Stimulated activated memory B cell treated with anti-CD40 and anti-IgM and Interleukin-4, amounts not matched to agents 10 μg/mL and 1 μg/mL and 100 μg/mL, for 72 hours (primary cell): Measurements from ENCODE around the gene SEMA3B.
"Not testable (repeated sequence)": the region's sequence is repeated elsewhere in the genome, so short reads cannot be mapped to it uniquely, and the experiment has no call there.

Source experiments
- ATAC-seq: fragments of 150-1000 bp; cut with Tn5 transposase; 2 replicates; pipeline ENCODE4 v1.10.0; 2021
- H3K27ac Mint-ChIP-seq: one replicate; pipeline ENCODE4 v1.8.0; 2022; ENCODE audit warnings: mild to moderate bottlenecking, mixed read lengths
- H3K27me3 Mint-ChIP-seq: one replicate; pipeline ENCODE4 v1.8.0; 2022; ENCODE audit warnings: mixed read lengths
- H3K36me3 Mint-ChIP-seq: one replicate; pipeline ENCODE4 v1.8.0; 2022; ENCODE audit warnings: mixed read lengths
- H3K4me1 Mint-ChIP-seq: one replicate; pipeline ENCODE4 v1.8.0; 2022; ENCODE audit warnings: mixed read lengths
- H3K4me3 Mint-ChIP-seq: one replicate; pipeline ENCODE4 v1.8.0; 2022; ENCODE audit warnings: mild to moderate bottlenecking, moderate library complexity, mixed read lengths
- H3K9me3 Mint-ChIP-seq: one replicate; pipeline ENCODE4 v1.8.0; 2022; ENCODE audit warnings: mixed read lengths

Gene SEMA3B

DNA sequence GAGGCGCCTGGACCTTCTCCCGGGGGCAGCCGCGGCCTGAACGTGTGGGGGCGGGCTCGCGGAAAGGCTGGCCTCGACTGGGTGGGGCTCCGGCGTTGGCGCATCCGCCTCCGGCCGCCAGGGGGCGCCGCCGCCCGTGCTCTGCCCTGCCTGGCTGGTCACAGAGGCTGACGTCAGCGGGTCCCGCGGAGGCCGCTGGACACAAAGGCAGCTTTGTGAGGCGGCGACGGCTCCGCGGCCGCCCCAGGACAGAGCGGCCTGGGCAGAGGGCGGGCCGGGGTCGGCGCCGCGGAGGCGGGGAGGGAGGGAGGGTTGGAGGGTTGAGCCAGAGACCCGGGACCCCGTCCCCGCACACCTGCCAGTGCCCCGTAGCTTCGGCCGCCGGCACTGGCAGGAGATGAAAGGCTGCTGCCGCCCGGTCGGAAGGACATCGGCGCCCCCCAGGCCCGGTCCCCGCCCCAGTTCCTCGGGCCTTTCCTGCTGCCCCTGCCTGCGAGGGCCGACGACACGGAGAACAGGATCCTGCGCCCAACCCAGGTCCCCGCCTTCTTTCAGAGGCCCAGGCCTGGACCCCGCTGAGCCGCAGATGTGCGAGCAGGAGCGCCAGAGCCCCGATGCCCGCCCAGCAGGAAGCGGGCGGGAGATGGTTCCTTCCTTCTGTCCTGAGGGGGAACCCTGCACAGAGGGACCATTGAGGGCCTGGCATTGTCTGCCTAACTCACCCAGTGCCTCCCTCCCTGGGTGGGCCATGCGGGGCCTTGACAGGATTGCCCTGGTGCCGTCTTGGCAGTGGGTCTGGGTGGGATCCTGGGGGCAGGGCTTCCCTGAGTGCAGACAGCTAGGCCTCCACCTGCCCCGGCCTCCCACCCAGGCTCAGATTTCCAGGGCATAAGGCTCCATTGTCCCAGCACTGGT is 8.7 kb upstream of the SEMA3B start:
- ATAC-seq, result peak; percentile 96
- Mint-ChIP-seq H3K4me1 (peaks cover 17% of the 10 kb centered on the region), H3K9me3 (no peaks in the 10 kb centered on the region), H3K4me3 (peak overlapping the region; percentile 77), H3K36me3 (peaks cover 30% of the 10 kb centered on the region), H3K27ac (peak overlapping the region; percentile 45), H3K27me3 (peaks cover 9% of the 10 kb centered on the region)

DNA sequence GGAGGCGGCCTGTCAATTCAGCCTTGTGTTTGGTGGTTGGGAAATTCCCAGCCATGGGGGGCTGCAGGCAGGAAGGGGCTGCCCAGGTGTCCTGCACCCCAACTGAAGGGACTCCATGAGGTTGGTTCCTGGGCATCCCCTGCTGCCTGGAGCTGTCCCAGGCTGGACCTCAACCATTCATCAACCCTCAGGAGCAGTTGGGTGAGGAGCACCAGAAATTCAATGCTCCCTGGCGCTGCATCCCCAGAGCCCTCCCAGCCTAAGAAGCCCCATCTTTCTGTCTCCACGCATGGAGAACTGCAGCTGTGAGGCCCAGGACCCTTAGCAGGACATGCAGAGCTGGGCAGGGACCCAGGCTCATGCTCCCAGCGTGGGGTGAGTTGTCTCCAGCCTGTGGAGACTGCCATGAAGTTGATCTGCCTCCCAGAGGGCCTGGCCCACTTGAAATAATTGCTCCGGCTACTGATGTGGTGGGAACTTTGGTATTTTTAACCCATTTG is 8.0 kb upstream of the SEMA3B start:
- Mint-ChIP-seq H3K4me3 (peak overlapping the region; percentile 77), H3K27ac (peak overlapping the region; percentile 45), H3K36me3 (peaks cover 30% of the 10 kb centered on the region), H3K27me3 (peaks cover 9% of the 10 kb centered on the region), H3K9me3 (no peaks in the 10 kb centered on the region), H3K4me1 (peaks cover 17% of the 10 kb centered on the region)
- no peak for ATAC-seq

DNA sequence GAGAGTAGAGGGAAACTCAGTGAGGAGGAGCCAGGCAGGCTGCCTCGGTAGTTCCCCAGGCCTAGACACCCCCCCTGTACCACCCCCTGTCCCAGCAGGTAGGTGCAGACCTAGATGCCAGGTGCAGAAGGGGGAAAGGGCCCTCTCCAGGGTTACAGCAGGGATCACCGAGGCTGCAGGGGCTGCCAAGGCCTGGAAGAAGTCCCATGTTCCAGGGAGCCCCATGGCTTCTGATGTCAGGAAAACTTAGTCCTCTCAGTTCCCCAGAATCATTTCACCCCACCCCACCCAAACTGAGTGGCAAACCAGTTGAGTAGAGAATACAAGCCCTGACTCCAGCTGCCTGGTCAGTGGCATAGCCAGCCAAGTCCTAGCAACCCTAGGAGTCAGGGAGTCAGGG is 7.4 kb upstream of the SEMA3B start:
- no peak overlapping the region for H3K4me3 Mint-ChIP-seq
- no peak overlapping the region for H3K27ac Mint-ChIP-seq
- H3K4me1 Mint-ChIP-seq, result peaks cover 17% of the 10 kb centered on the region
- H3K27me3 Mint-ChIP-seq, result peaks cover 9% of the 10 kb centered on the region
- no peak for ATAC-seq
- H3K36me3 Mint-ChIP-seq, result peaks cover 28% of the 10 kb centered on the region
- H3K9me3 Mint-ChIP-seq, result no peaks in the 10 kb centered on the region

DNA sequence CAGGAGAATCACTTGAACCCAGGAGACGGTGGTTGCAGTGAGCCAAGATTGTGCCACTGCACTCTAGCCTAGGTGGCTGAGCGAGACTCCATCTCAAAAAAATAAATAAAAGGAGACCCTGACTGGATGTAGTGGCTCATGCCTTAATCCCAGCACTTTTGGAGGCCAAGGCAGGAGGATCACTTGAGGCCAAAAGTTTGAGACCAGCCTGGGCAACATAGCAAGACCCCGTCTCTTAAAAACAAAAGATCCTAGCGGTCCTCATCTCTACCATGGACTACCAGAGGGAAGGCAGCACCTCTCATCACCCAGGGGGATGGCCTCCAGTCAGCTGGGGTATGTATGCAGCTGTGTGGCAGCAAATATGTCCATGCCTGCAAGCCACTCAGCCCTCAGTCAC is 6.7 kb upstream of the SEMA3B start:
- not testable (repeated sequence) for ATAC-seq, H3K4me3 Mint-ChIP-seq, H3K27me3 Mint-ChIP-seq, H3K27ac Mint-ChIP-seq, H3K9me3 Mint-ChIP-seq
- H3K4me1 Mint-ChIP-seq, result peaks cover 17% of the 10 kb centered on the region
- H3K36me3 Mint-ChIP-seq, result peaks cover 21% of the 10 kb centered on the region

DNA sequence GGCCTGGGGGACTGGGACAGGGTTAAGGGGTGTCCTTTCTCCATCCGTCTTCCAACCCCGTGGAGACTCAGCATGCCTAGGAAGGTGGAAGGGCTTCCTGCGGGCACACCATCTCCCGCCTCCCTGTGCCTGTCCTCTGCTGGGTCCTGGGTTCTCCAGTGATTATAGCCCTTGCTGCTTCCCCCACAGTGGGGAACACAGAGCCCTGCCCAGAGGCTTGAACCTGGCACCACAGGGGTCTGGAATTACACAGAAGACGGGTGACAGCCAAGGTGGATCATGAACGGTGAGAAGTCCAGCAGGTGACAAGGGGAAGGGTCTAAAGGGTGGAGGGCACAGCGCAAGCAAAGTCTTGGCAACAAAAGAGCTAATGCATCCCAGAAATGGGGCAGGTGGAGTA is 6.2 kb upstream of the SEMA3B start:
- Mint-ChIP-seq H3K27ac (no peak overlapping the region), H3K36me3 (peaks cover 15% of the 10 kb centered on the region), H3K4me1 (peaks cover 17% of the 10 kb centered on the region), H3K9me3 (no peaks in the 10 kb centered on the region), H3K27me3 (peaks cover 9% of the 10 kb centered on the region), H3K4me3 (no peak overlapping the region)
- no peak for ATAC-seq

DNA sequence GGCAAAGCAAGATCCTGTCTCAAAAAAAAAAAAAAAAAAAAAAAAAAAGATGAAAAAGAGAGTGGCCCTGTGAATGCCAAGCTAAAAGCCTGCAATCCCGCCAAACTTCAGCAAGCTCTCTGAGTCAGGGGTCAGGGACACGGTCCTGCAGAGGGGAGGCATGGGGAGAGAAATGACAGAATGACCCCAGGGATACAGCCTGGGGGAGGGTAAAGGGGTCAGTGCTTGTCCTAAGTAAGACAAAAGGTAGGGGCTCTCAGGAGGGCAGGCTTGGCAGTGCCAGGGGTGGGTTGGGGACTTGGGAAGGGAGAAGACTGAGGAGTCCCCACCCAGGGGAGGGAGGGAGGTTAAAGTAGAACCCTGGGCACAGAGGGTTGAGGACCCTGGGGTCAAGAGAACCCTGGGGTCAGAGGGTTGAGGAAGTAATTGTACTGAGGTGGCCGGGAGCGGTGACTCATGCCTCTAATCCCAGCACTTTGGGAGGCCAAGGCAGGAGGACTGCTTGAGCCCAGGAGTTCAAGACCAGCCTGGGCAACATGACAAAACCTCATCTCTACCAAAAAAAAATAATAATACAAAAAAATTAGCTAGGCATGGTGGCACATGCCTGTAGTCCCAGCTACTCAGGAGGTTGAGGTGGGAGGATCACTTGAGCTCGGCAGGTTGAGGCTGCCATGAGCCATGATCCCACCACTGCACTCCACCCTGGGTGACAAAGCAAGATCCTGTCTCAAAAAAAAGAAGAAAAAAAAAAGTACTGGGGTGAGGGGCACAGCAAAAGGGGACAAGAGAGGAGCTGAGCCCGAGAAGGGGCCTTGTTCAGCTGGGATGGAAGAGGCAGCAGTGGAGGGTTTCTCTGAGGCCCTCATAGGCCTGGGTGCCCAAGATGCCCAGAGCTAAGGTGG is 5.2 kb upstream of the SEMA3B start:
- Mint-ChIP-seq H3K9me3 (no peaks in the 10 kb centered on the region), H3K27ac (peak overlapping the region; percentile 37), H3K4me1 (peaks cover 16% of the 10 kb centered on the region), H3K27me3 (peaks cover 9% of the 10 kb centered on the region), H3K36me3 (peaks cover 6% of the 10 kb centered on the region), H3K4me3 (no peak overlapping the region)
- ATAC-seq, result no peak

DNA sequence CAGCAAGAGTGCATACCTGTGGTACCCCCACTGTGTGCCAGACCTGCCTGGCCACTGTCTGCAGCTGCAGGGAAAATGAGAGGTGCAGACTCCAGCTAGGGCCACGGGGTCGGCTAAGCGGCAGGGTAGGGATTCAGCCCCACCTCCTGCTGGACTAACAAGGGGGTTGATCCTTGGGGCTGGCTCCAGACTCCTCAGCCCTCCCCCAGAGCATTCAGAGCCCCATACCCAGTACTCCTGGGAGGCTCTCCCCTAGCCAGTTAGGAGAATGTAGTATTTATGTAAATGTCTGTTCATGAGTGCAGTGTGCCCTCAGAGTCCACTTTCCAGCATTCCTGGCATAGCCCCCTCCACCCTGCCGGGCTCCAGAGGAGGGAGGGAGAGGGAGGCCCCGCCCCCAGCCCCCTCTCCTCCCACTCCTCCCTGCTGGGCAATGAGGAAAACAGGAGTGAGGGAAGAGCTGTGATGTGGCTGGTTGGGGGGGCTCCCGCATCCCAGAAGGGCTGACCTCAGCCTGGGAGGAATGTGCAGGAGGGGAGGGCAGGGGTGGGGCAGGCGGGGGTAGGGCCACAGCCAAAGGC is 4.5 kb upstream of the SEMA3B start:
- H3K4me3 Mint-ChIP-seq, result no peak overlapping the region
- ATAC-seq, result no peak
- H3K27ac Mint-ChIP-seq, result peak overlapping the region; percentile 37

DNA sequence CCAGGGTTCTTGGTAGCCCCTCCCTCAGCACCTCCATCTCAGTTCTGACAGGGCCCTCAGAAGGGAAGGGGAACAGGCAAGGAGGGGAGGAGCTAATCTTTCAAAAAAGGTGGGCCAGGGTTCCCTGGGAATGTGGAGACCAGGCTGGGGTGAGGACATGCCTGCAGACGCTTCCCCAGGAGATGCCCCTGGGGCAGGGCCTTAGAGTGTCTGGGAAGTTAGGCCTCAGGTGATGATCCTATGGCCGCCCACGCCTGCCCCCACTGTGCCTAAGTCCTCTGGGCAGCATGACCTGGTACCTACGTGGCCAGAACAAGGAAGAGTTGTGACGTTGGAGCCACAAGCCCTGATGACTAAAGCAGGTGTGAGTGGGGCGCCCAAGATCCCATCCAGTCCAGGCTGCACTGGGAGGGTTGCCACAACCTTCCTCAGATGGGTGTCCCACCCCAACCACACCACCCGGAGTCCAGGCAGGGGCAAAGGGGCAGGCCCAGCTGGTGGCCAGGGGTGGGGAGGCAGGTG is 3.9 kb upstream of the SEMA3B start:
- Mint-ChIP-seq H3K36me3 (no peaks in the 10 kb centered on the region), H3K4me1 (peaks cover 4% of the 10 kb centered on the region), H3K4me3 (no peak overlapping the region), H3K9me3 (no peaks in the 10 kb centered on the region), H3K27me3 (peaks cover 9% of the 10 kb centered on the region), H3K27ac (no peak overlapping the region)
- no peak for ATAC-seq

More for the DNA sequence above, 4.5 kb upstream of the SEMA3B start:
- Mint-ChIP-seq H3K9me3 (no peaks in the 10 kb centered on the region), H3K27me3 (peaks cover 9% of the 10 kb centered on the region), H3K36me3 (no peaks in the 10 kb centered on the region), H3K4me1 (peaks cover 10% of the 10 kb centered on the region)

DNA sequence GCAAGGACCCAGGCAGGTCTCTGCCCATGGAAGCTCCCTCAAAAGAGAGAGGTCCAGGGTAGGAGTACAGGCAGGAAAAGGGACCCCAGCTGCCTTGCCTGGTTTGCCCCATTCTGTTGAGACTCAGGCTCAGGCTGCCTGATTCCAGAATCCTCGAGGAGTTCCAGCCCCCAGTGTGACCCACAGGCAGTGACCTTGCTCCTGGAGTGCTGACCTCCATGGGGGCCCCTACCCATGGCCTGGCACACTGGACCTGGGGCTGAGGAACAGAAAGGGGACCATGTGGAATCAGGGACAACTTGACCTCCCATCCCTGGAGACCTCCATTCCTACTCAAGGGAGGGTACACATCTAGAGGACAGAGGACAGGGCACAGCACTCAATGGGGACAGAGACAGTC is 3.4 kb upstream of the SEMA3B start:
- Mint-ChIP-seq H3K4me3 (no peak overlapping the region), H3K27ac (no peak overlapping the region), H3K9me3 (no peaks in the 10 kb centered on the region), H3K36me3 (no peaks in the 10 kb centered on the region), H3K27me3 (peaks cover 9% of the 10 kb centered on the region), H3K4me1 (peaks cover 2% of the 10 kb centered on the region)
- ATAC-seq, result no peak

DNA sequence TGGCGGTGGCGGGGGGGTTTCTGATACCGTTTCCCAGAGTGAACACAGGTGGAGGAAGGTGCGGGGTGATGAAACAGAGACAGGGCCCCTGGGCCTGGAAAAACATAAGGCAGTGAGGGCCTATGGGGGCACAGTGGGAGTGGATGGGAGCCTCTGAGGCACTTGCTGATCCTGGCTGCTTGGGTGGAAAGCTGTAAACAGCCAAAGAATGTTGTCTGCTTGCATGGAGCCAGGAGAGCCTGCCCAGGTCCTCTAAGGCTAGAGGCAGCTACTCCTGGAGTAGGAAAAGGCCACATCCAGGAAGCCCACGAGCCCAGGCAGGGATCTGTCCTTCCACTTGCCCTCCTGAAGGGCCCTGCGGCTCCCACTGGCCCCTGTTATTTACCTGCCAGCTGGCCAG is 2.9 kb upstream of the SEMA3B start:
- Mint-ChIP-seq H3K27me3 (peaks cover 9% of the 10 kb centered on the region), H3K27ac (no peak overlapping the region), H3K4me1 (no peaks in the 10 kb centered on the region), H3K9me3 (no peaks in the 10 kb centered on the region), H3K36me3 (no peaks in the 10 kb centered on the region), H3K4me3 (no peak overlapping the region)
- ATAC-seq, result no peak

DNA sequence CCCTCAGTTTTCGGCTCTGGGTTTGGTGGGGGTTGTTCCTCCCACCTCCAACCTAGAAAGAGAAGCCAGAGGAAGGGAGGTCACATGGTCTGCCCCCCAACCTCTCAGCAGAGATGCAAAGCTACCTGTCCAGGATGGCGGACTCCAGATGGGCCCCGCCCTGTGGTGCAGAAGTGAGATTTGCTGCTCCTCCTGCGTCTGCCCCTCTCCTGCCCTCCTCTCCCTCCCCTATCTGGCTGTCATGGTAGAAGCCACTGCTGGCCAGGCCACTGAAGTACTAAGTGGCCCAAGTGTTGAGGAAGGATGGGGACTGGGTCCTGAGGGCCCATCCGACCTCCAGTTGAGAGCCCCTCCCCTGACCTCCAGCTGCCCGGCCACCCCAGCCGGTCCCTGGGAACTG is 2.1 kb upstream of the SEMA3B start:
- Mint-ChIP-seq H3K27me3 (peaks cover 9% of the 10 kb centered on the region), H3K4me1 (peaks cover 6% of the 10 kb centered on the region), H3K4me3 (no peak overlapping the region), H3K9me3 (no peaks in the 10 kb centered on the region), H3K36me3 (no peaks in the 10 kb centered on the region), H3K27ac (no peak overlapping the region)
- no peak for ATAC-seq

DNA sequence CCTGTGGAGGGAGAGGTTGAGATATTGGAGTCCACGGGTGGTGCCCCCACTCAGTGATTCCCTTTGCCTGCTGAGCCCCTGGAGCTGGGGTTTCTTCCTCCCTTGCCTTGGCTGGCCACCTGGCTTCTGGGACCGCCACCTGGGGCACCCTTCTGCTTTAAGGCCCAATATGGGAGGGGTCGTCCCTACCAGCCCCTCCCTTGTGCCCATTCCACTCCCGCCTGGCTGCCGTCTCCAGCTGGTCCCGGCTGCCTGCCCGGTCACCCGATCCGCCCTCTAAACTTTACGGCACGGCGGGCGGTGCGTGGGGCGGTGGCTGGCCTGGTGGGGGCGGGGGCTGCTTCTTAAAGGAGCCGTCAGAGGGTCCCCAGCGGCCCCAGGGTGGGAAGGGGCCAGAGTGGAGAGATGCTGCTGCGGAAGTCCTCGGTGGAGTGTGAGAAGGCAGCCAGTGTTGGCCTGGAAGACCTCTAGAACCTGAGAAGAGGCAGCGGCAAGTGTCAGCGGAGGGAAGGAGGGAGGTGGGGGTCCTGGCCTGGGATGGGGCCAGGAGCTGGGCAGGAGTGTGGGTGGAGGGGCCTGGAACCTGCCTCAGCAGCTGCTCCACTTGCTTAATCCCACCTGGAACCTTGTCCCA is 1.6 kb upstream of the SEMA3B start:
- ATAC-seq, result no peak
- H3K4me1 Mint-ChIP-seq, result peaks cover 9% of the 10 kb centered on the region
- no peaks in the 10 kb centered on the region for H3K36me3 Mint-ChIP-seq
- H3K27me3 Mint-ChIP-seq, result peaks cover 9% of the 10 kb centered on the region
- no peaks in the 10 kb centered on the region for H3K9me3 Mint-ChIP-seq
- no peak overlapping the region for H3K4me3 Mint-ChIP-seq
- H3K27ac Mint-ChIP-seq, result no peak overlapping the region

DNA sequence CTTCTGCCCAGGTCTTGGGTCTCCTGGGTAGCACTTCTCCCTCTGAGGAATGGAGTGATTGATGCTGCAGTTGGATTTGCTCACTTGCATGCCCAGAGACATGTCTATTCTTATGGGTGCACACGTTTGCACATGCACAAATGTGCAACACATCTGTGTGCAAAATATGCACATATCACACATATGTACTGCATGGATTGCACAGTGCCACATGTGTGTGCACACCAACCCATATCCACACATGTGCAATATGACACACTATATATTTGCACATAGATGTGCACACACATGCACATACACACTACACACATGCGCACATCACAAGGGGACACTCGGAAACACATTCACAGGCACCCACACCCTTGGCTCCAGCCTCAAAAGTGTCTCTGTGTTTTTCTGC is 671 bp upstream of the SEMA3B start:
- no peak overlapping the region for H3K4me3 Mint-ChIP-seq
- no peaks in the 10 kb centered on the region for H3K36me3 Mint-ChIP-seq
- ATAC-seq, result no peak
- no peaks in the 10 kb centered on the region for H3K9me3 Mint-ChIP-seq
- H3K4me1 Mint-ChIP-seq, result peaks cover 14% of the 10 kb centered on the region
- no peak overlapping the region for H3K27ac Mint-ChIP-seq
- peaks cover 15% of the 10 kb centered on the region for H3K27me3 Mint-ChIP-seq

DNA sequence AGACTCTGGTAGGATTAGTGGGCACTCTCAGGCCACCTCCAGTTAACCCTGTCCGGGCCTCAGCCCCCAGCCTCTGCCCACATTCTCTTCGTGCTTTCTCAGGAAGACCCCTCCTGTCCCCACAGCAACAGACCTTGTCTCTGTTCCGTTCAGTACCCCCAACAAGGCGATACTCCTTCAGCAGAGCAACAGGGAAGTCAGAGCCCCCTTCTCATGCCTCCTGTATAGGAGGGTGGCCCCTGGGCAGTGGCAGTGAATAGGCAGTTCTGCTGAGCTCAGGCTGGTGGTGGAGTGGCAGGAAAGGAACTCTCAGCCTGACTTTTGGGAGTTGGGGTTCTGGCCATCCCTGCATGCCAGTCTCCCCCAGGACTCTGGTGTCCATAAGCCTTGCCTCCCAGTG is 513 bp downstream of the SEMA3B start:
- Mint-ChIP-seq H3K36me3 (no peaks in the 10 kb centered on the region), H3K27ac (no peak overlapping the region), H3K4me1 (peaks cover 23% of the 10 kb centered on the region), H3K4me3 (no peak overlapping the region), H3K27me3 (peaks cover 19% of the 10 kb centered on the region), H3K9me3 (no peaks in the 10 kb centered on the region)
- ATAC-seq, result no peak
